Measurements from ENCODE around the gene SEMA4D.
"Not testable (repeated sequence)": the region's sequence is repeated elsewhere in the genome, so short reads cannot be mapped to it uniquely, and the experiment has no call there.

- not testable (repeated sequence) for TF ChIP-seq ZNF274 (IDR thresholded peaks at IDR 0.05; ENCODE audit: low read depth, low read length); YY1 (IDR thresholded peaks at IDR 0.05; ENCODE audit: insufficient read depth, insufficient read length); SUZ12 (IDR thresholded peaks at IDR 0.05; ENCODE audit: extremely low read depth, insufficient read depth, insufficient read length)
Measured at GRCh38 chr9:89479669-89480011, 18.3 kb downstream of the SEMA4D start.

Measured in NT2/D1 (cell line).